Osteocyte (in vitro differentiated cells): ENCODE measurements around the gene ACSS1. TPM values are rescaled to one million over a fixed set of nuclear protein-coding genes. Genes with fewer than 3 reads are reported as not detected.

Source experiments
- DNase-seq: peaks from one replicate; pipeline ENCODE4 v3.0.0; 2021; ENCODE audit warnings: mixed read lengths; ENCODE audit not compliant: unreplicated experiment; ENCODE audit errors: extremely low spot score
- H3K27ac Mint-ChIP-seq: one replicate; pipeline ENCODE4 v1.8.0; 2021; ENCODE audit warnings: mild to moderate bottlenecking, mixed read lengths; ENCODE audit not compliant: unreplicated experiment
- H3K27me3 Mint-ChIP-seq: one replicate; pipeline ENCODE4 v1.8.0; 2021; ENCODE audit warnings: mixed read lengths; ENCODE audit not compliant: unreplicated experiment
- H3K36me3 Mint-ChIP-seq: one replicate; pipeline ENCODE4 v1.8.0; 2021; ENCODE audit warnings: mixed read lengths; ENCODE audit not compliant: unreplicated experiment
- H3K4me1 Mint-ChIP-seq: one replicate; pipeline ENCODE4 v1.8.0; 2021; ENCODE audit warnings: mixed read lengths; ENCODE audit not compliant: unreplicated experiment
- H3K4me3 Mint-ChIP-seq: one replicate; pipeline ENCODE4 v1.8.0; 2021; ENCODE audit warnings: mild to moderate bottlenecking, moderate library complexity, mixed read lengths; ENCODE audit not compliant: unreplicated experiment
- H3K9me3 Mint-ChIP-seq: one replicate; pipeline ENCODE4 v1.8.0; 2021; ENCODE audit warnings: mixed read lengths; ENCODE audit not compliant: unreplicated experiment
- total RNA-seq: library from RNA; stranded (reverse); gene quantifications from 2 replicates; pipeline ENCODE4 v1.2.1, GENCODE V29; 2021
- TF ChIP-seq, protein P1 (sequence below): fragments of 200-600 bp; sonication (generic); IDR thresholded peaks from 2 replicates; pipeline ENCODE4 v1.5.0; 2021; ENCODE audit warnings: antibody characterized with exemption, mild to moderate bottlenecking, moderate library complexity

The ACSS1 gene
- total RNA-seq, 1 donor from 2014 or later, result 8.2 TPM

- Mint-ChIP-seq H3K27me3 (no peaks in the 10 kb centered on the region), H3K4me1 (peaks cover 2% of the 10 kb centered on the region), H3K9me3 (peaks cover 5% of the 10 kb centered on the region), H3K4me3 (no peak overlapping the region), H3K27ac (no peak overlapping the region), H3K36me3 (peaks cover 57% of the 10 kb centered on the region)
- DNase-seq, result no peak
- TF ChIP-seq, protein P1, sequence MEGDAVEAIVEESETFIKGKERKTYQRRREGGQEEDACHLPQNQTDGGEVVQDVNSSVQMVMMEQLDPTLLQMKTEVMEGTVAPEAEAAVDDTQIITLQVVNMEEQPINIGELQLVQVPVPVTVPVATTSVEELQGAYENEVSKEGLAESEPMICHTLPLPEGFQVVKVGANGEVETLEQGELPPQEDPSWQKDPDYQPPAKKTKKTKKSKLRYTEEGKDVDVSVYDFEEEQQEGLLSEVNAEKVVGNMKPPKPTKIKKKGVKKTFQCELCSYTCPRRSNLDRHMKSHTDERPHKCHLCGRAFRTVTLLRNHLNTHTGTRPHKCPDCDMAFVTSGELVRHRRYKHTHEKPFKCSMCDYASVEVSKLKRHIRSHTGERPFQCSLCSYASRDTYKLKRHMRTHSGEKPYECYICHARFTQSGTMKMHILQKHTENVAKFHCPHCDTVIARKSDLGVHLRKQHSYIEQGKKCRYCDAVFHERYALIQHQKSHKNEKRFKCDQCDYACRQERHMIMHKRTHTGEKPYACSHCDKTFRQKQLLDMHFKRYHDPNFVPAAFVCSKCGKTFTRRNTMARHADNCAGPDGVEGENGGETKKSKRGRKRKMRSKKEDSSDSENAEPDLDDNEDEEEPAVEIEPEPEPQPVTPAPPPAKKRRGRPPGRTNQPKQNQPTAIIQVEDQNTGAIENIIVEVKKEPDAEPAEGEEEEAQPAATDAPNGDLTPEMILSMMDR, result no peak
Observed at GRCh38 chr20:24970754-24971153, 87.2 kb downstream of the ACSS1 start.

- no peak overlapping the region for H3K27ac Mint-ChIP-seq
- TF ChIP-seq, protein P1, result no peak
- peaks cover 2% of the 10 kb centered on the region for H3K4me1 Mint-ChIP-seq
- H3K9me3 Mint-ChIP-seq, result no peaks in the 10 kb centered on the region
- no peak overlapping the region for H3K4me3 Mint-ChIP-seq
- H3K36me3 Mint-ChIP-seq, result peaks cover 51% of the 10 kb centered on the region
- DNase-seq, result no peak
- no peaks in the 10 kb centered on the region for H3K27me3 Mint-ChIP-seq
Observed at GRCh38 chr20:24970030-24970553, 87.8 kb downstream of the ACSS1 start.

GRCh38 chr20:24969186-24970029, 88.5 kb downstream of the ACSS1 start:
- no peak overlapping the region for H3K4me3 Mint-ChIP-seq
- peaks cover 2% of the 10 kb centered on the region for H3K4me1 Mint-ChIP-seq
- peak; percentile 76 for DNase-seq
- no peaks in the 10 kb centered on the region for H3K9me3 Mint-ChIP-seq
- H3K27me3 Mint-ChIP-seq, result no peaks in the 10 kb centered on the region
- H3K27ac Mint-ChIP-seq, result no peak overlapping the region
- TF ChIP-seq, protein P1, result no peak
- H3K36me3 Mint-ChIP-seq, result peaks cover 49% of the 10 kb centered on the region

DNA sequence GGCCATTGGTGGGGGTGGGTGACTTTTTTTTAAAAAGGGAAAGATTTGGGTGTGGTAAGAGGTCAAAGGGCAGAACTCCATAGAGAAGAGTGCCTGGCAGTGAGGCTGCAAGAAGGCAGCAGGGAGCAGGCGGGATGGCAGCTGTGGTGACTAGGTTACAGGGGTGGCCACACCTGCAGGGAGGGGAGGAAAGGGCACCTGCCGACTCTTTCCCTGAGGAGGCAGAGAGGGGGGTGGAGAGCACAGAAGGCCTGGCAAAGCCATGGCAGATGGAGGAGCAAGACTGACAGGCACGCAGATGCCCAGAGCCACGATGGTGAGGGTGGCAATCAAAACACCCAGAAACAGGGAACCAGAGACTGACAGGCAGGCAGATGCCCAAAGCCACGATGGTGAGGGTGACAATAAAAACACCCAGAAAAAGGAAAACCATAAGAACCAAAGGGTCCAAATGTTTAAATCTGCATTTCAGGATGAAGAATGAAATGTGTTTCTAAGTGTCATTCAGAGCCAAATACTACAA, 89.6 kb downstream of the ACSS1 start:
- no peaks in the 10 kb centered on the region for H3K4me1 Mint-ChIP-seq
- no peaks in the 10 kb centered on the region for H3K9me3 Mint-ChIP-seq
- peaks cover 56% of the 10 kb centered on the region for H3K36me3 Mint-ChIP-seq
- H3K27ac Mint-ChIP-seq, result no peak overlapping the region
- H3K27me3 Mint-ChIP-seq, result no peaks in the 10 kb centered on the region
- no peak overlapping the region for H3K4me3 Mint-ChIP-seq
- TF ChIP-seq, protein P1, result no peak
- DNase-seq, result no peak

- Mint-ChIP-seq H3K27ac (no peak overlapping the region), H3K9me3 (no peaks in the 10 kb centered on the region), H3K36me3 (peaks cover 58% of the 10 kb centered on the region), H3K4me3 (no peak overlapping the region), H3K27me3 (no peaks in the 10 kb centered on the region), H3K4me1 (no peaks in the 10 kb centered on the region)
- TF ChIP-seq, protein P1, result no peak
- no peak for DNase-seq
Observed at GRCh38 chr20:24966317-24967012, 91.5 kb downstream of the ACSS1 start.
